GM18907 (cell line): ENCODE measurements around the gene FAM110C.

Experiments
- ATAC-seq: cut with Tn5 transposase; IDR thresholded peaks from one replicate; pipeline ENCODE4 v1.9.1; 2021; ENCODE audit warnings: mild to moderate bottlenecking, moderate library complexity; ENCODE audit not compliant: unreplicated experiment

FAM110C gene

GRCh38 chr2:10222-10875 is 36.0 kb downstream of the FAM110C start:
- no peak for ATAC-seq
